ENCODE results near the gene RHOBTB3.

GRCh38 chr5:95717439-95717838, 13.7 kb upstream of the RHOBTB3 start:
- TF ChIP-seq, protein P1, sequence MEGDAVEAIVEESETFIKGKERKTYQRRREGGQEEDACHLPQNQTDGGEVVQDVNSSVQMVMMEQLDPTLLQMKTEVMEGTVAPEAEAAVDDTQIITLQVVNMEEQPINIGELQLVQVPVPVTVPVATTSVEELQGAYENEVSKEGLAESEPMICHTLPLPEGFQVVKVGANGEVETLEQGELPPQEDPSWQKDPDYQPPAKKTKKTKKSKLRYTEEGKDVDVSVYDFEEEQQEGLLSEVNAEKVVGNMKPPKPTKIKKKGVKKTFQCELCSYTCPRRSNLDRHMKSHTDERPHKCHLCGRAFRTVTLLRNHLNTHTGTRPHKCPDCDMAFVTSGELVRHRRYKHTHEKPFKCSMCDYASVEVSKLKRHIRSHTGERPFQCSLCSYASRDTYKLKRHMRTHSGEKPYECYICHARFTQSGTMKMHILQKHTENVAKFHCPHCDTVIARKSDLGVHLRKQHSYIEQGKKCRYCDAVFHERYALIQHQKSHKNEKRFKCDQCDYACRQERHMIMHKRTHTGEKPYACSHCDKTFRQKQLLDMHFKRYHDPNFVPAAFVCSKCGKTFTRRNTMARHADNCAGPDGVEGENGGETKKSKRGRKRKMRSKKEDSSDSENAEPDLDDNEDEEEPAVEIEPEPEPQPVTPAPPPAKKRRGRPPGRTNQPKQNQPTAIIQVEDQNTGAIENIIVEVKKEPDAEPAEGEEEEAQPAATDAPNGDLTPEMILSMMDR (conservative IDR thresholded peaks at IDR 0.05 in 1 of 2, IDR thresholded peaks at IDR 0.05 in 1 of 2; ENCODE audit: low read depth in 1 of 2, low read length in 2 of 2), result no peak
- no peak for TF ChIP-seq EZH2 (IDR thresholded peaks at IDR 0.05; ENCODE audit: low read length, missing control alignments)

Data from fibroblast of lung (primary cell).